Caco-2 (cell line): Measurements from ENCODE around the gene PCDH15. TPM values are rescaled to one million over a fixed set of nuclear protein-coding genes. Genes with fewer than 3 reads are reported as not detected.

Experiments
- BruUV-seq: library from RNA; stranded (reverse); fragments of 400-500 nt; replicated peaks from 2 replicates; lab custom pipeline; 2021; lab: Mats Ljungman, UMichigan
- CTCF ChIA-PET: fragments of 300-600 bp; sonication (Branson Sonifier 250); formaldehyde crosslinking; loops from one replicate; lab custom pipeline; 2022; ENCODE audit warnings: antibody characterized with exemption; lab: Charles Lee
- POLR2A ChIA-PET: fragments of 300-600 bp; sonication (Branson Sonifier 250); formaldehyde crosslinking; loops from one replicate; lab custom pipeline; 2022; ENCODE audit warnings: antibody characterized with exemption; lab: Charles Lee
- DNase-seq, 2 experiments: peaks; one replicate each; pipeline versions ENCODE4 v3.0.0 to v3.0.0-alpha.2; 2020 to 2022
- H3K27me3 ChIP-seq: replicated peaks from 2 replicates; pipeline ENCODE4 v1.6.0; 2011; ENCODE audit warnings: low read length; ENCODE audit not compliant: control insufficient read depth, insufficient read depth
- H3K36me3 ChIP-seq: 2 replicates; pipeline ENCODE4 v1.5.1; 2011; ENCODE audit warnings: low read length; ENCODE audit not compliant: control insufficient read depth, insufficient read depth
- H3K4me1 ChIP-seq: fragments of 250-450 bp; sonication (Bioruptor Pico); 2 replicates; pipeline ENCODE4 v1.5.1; 2020; ENCODE audit warnings: mild to moderate bottlenecking
- H3K4me3 ChIP-seq: 2 replicates; pipeline ENCODE4 v1.5.1; 2011; ENCODE audit warnings: low read depth, mild to moderate bottlenecking, control low read depth, low read length
- H3K9me3 ChIP-seq: fragments of 250-450 bp; sonication (Bioruptor Pico); 2 replicates; pipeline ENCODE4 v1.5.1; 2020; ENCODE audit warnings: mild to moderate bottlenecking, moderate library complexity
- H3K27ac Mint-ChIP-seq: one replicate; pipeline ENCODE4 v1.8.0; 2022; ENCODE audit warnings: mixed read lengths; ENCODE audit not compliant: unreplicated experiment
- H3K27me3 Mint-ChIP-seq: one replicate; pipeline ENCODE4 v1.8.0; 2022; ENCODE audit warnings: mixed read lengths; ENCODE audit not compliant: insufficient read depth, unreplicated experiment
- H3K36me3 Mint-ChIP-seq: one replicate; pipeline ENCODE4 v1.8.0; 2022; ENCODE audit warnings: mild to moderate bottlenecking, mixed read lengths; ENCODE audit not compliant: insufficient read depth, unreplicated experiment
- H3K4me1 Mint-ChIP-seq: one replicate; pipeline ENCODE4 v1.8.0; 2022; ENCODE audit warnings: low read depth, mixed read lengths; ENCODE audit not compliant: unreplicated experiment
- H3K4me3 Mint-ChIP-seq: one replicate; pipeline ENCODE4 v1.8.0; 2022; ENCODE audit warnings: mild to moderate bottlenecking, moderate library complexity, mixed read lengths; ENCODE audit not compliant: unreplicated experiment
- H3K9me3 Mint-ChIP-seq: one replicate; pipeline ENCODE4 v1.8.0; 2022; ENCODE audit warnings: mixed read lengths; ENCODE audit not compliant: unreplicated experiment
- intact Hi-C: fragments of 100-400 bp; cut with micrococcal nuclease; formaldehyde crosslinking; loops from one replicate; pipeline ENCODE4 v1.10.0; 2022; ENCODE audit not compliant: unreplicated experiment
- total RNA-seq: library from RNA; stranded (reverse); gene quantifications from 2 replicates; pipeline ENCODE4 v1.2.3, GENCODE V29; 2022
- TF ChIP-seq, protein P1 (sequence below), 2 experiments: fragments of 200-600 bp in 1 of 2; IDR thresholded peaks; 1 replicate in 1 of 2; 2 replicates in 1 of 2; pipeline versions ENCODE4 v1.5.1 to v1.8.0; 2011 to 2022; ENCODE audit warnings: antibody characterized with exemption in 1 of 2, control low read depth in 1 of 2, inconsistent platforms in 1 of 2, low read depth in 1 of 2, low read length in 1 of 2, mild to moderate bottlenecking in 1 of 2, moderate library complexity in 1 of 2; ENCODE audit not compliant: insufficient read depth in 1 of 2, severe bottlenecking in 1 of 2, unreplicated experiment in 1 of 2

PCDH15 gene
- total RNA-seq, 1 experiment from 2014 or later, result 0.02 TPM

DNA sequence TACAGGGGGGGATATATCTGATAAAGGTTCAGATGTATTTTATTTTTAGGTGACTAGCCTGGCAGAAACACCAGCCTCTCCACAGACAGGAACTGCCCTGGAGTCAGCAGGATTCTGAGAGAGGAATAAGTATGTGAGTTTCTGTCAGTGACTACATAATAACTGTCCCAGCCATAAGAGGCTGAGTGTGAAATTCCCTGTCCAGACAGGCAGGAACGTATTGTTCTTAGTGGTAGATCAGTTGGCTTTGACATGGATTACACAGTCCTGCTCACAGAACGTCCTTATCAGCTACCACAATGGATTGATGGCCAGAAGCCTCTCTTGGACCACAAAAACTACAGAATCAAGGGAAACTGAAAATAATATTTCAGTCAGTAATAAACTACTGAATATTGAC lies 709.8 kb downstream of the PCDH15 start:
- BruUV-seq, result no TSS peak
- no peaks in the 10 kb centered on the region for H3K27me3 ChIP-seq
- TF ChIP-seq, protein P1, sequence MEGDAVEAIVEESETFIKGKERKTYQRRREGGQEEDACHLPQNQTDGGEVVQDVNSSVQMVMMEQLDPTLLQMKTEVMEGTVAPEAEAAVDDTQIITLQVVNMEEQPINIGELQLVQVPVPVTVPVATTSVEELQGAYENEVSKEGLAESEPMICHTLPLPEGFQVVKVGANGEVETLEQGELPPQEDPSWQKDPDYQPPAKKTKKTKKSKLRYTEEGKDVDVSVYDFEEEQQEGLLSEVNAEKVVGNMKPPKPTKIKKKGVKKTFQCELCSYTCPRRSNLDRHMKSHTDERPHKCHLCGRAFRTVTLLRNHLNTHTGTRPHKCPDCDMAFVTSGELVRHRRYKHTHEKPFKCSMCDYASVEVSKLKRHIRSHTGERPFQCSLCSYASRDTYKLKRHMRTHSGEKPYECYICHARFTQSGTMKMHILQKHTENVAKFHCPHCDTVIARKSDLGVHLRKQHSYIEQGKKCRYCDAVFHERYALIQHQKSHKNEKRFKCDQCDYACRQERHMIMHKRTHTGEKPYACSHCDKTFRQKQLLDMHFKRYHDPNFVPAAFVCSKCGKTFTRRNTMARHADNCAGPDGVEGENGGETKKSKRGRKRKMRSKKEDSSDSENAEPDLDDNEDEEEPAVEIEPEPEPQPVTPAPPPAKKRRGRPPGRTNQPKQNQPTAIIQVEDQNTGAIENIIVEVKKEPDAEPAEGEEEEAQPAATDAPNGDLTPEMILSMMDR (IDR thresholded peaks at IDR 0.05; ENCODE audit: insufficient read depth in 1 of 2, low read depth in 1 of 2, low read length in 1 of 2, severe bottlenecking in 1 of 2, unreplicated experiment in 1 of 2), result no peak
- peaks cover 10% of the 10 kb centered on the region for H3K4me1 ChIP-seq
- Mint-ChIP-seq H3K27me3 (no peaks in the 10 kb centered on the region), H3K4me3 (no peak overlapping the region), H3K4me1 (peaks cover 6% of the 10 kb centered on the region), H3K9me3 (no peaks in the 10 kb centered on the region), H3K36me3 (no peaks in the 10 kb centered on the region), H3K27ac (no peak overlapping the region)
- intact Hi-C loops, result no loop called here
- CTCF ChIA-PET, result no interaction called here
- POLR2A ChIA-PET, result no interaction called here
- no peak for DNase-seq
- H3K4me3 ChIP-seq, result no peak overlapping the region
- H3K36me3 ChIP-seq, result no peaks in the 10 kb centered on the region
- H3K9me3 ChIP-seq, result no peaks in the 10 kb centered on the region

DNA sequence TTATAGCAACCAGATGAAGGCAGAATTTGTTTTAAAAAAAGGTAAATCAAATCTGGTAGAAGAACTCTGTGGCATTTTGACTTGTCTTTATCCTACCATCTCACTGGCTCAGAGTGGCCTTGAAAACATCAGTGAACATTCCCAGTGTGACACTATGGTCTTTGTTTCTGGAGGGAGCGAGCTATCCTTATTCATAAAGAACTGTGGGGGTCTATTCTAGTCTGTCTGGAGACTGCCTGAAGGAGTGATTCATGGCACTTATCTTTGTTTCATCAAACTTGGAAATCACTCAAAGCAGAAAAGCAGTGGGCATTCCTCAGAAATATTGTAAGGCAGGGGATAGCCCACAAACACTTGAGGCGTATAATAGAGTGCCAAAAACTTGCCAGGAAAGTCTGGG lies 719.1 kb downstream of the PCDH15 start:
- H3K9me3 ChIP-seq, result no peaks in the 10 kb centered on the region
- no peaks in the 10 kb centered on the region for H3K4me1 Mint-ChIP-seq
- DNase-seq, result no peak
- H3K27me3 Mint-ChIP-seq, result no peaks in the 10 kb centered on the region
- POLR2A ChIA-PET, result no interaction called here
- no peaks in the 10 kb centered on the region for H3K36me3 Mint-ChIP-seq
- TF ChIP-seq, protein P1 (IDR thresholded peaks at IDR 0.05; ENCODE audit: insufficient read depth in 1 of 2, low read depth in 1 of 2, low read length in 1 of 2, severe bottlenecking in 1 of 2, unreplicated experiment in 1 of 2), result no peak
- H3K9me3 Mint-ChIP-seq, result no peaks in the 10 kb centered on the region
- H3K27ac Mint-ChIP-seq, result no peak overlapping the region
- H3K4me3 Mint-ChIP-seq, result no peak overlapping the region
- intact Hi-C loops, result no loop called here
- H3K4me1 ChIP-seq, result no peaks in the 10 kb centered on the region
- CTCF ChIA-PET, result no interaction called here
- no peaks in the 10 kb centered on the region for H3K27me3 ChIP-seq
- H3K36me3 ChIP-seq, result no peaks in the 10 kb centered on the region
- H3K4me3 ChIP-seq, result no peak overlapping the region
- BruUV-seq, result no TSS peak

DNA sequence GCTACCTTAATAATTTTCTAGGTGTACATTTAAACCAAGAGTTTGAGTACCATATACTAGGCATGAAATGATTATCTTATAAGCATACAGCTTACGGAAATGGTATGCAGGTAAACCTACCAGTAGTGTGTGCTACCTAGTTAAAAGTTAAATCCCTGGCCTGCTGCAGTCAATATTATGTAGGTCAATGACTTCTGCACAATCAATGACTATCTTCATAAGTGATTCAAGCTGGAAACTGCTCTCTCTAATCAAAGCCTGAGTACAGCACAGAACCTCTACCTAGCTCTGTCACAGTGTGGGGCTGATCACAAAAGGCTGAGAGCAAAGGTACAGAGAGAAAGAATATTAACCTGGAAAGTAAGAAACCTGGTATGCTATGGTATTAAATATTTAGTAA lies 733.7 kb downstream of the PCDH15 start:
- no peaks in the 10 kb centered on the region for H3K4me1 Mint-ChIP-seq

More for the DNA sequence above, 733.7 kb downstream of the PCDH15 start:
- Mint-ChIP-seq H3K27me3 (no peaks in the 10 kb centered on the region), H3K4me3 (no peak overlapping the region), H3K9me3 (no peaks in the 10 kb centered on the region), H3K27ac (no peak overlapping the region), H3K36me3 (no peaks in the 10 kb centered on the region)
- no TSS peak for BruUV-seq
- TF ChIP-seq, protein P1 (IDR thresholded peaks at IDR 0.05; ENCODE audit: insufficient read depth in 1 of 2, low read depth in 1 of 2, low read length in 1 of 2, severe bottlenecking in 1 of 2, unreplicated experiment in 1 of 2), result no peak
- ChIA-PET CTCF (no interaction called here), POLR2A (no interaction called here)
- Histone ChIP-seq H3K4me1 (no peaks in the 10 kb centered on the region), H3K36me3 (no peaks in the 10 kb centered on the region), H3K9me3 (no peaks in the 10 kb centered on the region), H3K27me3 (no peaks in the 10 kb centered on the region), H3K4me3 (no peak overlapping the region)
- intact Hi-C loops, result no loop called here
- no peak for DNase-seq
